Endothelial cell of umbilical vein (primary cell): ENCODE data around the gene CCDC85B.

Experiments
- EZH2 ChIP-seq: IDR thresholded peaks from 2 replicates; pipeline ENCODE4 v1.6.1; 2012; ENCODE audit warnings: borderline replicate concordance, low read depth, mild to moderate bottlenecking, moderate library complexity, low read length, inconsistent platforms; ENCODE audit not compliant: severe bottlenecking
- FOS ChIP-seq: IDR thresholded peaks from 2 replicates; pipeline ENCODE4 v1.6.1; 2011; ENCODE audit warnings: mild to moderate bottlenecking, low read length, moderate library complexity, borderline replicate concordance; ENCODE audit not compliant: insufficient read depth
- JUN ChIP-seq: IDR thresholded peaks from 2 replicates; pipeline ENCODE4 v1.6.1; 2011; ENCODE audit warnings: borderline replicate concordance, low read depth; ENCODE audit not compliant: insufficient read length, insufficient read depth
- MYC ChIP-seq: IDR thresholded peaks from one replicate; pipeline ENCODE4 v1.6.1; 2011; ENCODE audit warnings: mild to moderate bottlenecking, low read depth, low read length
- POLR2A ChIP-seq: IDR thresholded peaks from 2 replicates; pipeline ENCODE4 v1.6.1; 2012; ENCODE audit warnings: low read depth, mild to moderate bottlenecking, control low read depth, low read length
- POLR2AphosphoS5 ChIP-seq: IDR thresholded peaks from 2 replicates; pipeline ENCODE4 v1.6.1; 2012; ENCODE audit warnings: low read depth, mild to moderate bottlenecking, control low read depth, low read length, moderate library complexity; ENCODE audit not compliant: insufficient read depth
- TF ChIP-seq, protein P1 (sequence below): IDR thresholded peaks from 2 replicates; pipeline ENCODE4 v1.6.1; 2011; ENCODE audit not compliant: insufficient read depth, insufficient read length
- TF ChIP-seq, protein P2 (sequence below), 2 donors: IDR thresholded peaks; 1 replicate in 1 of 2; 2 replicates in 1 of 2; pipeline ENCODE4 v1.5.1; 2011; ENCODE audit warnings: low read length in 2 of 2, mild to moderate bottlenecking in 2 of 2, moderate library complexity in 2 of 2, control low read depth in 1 of 2, inconsistent platforms in 1 of 2, low read depth in 1 of 2; ENCODE audit not compliant: insufficient read depth in 1 of 2; ENCODE audit errors: extremely low read depth in 1 of 2

DNA sequence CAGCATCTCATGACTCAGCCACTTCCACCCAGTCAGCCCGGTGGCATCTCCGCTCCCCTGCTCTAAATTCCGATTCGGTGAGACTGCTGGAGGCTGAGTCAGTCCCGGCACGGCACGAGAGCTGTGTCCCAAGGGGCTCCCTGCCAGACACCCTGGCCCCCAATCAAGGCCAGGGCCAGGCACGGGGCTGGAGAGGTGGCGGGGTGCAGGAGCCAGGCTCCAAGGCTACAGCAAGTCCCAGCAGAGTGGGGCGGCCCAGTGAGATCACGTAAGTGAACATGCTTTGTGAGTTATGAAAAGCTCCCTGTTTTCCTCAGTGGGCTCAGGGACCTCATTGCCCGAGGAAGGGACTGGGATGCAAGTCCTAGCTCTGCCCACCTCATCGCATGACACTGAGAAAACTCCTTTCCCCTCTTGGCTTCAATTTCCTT is 25.4 kb downstream of the CCDC85B start:
- TF ChIP-seq, protein P1, sequence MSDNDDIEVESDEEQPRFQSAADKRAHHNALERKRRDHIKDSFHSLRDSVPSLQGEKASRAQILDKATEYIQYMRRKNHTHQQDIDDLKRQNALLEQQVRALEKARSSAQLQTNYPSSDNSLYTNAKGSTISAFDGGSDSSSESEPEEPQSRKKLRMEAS, result no peak
- TF ChIP-seq, protein P2, sequence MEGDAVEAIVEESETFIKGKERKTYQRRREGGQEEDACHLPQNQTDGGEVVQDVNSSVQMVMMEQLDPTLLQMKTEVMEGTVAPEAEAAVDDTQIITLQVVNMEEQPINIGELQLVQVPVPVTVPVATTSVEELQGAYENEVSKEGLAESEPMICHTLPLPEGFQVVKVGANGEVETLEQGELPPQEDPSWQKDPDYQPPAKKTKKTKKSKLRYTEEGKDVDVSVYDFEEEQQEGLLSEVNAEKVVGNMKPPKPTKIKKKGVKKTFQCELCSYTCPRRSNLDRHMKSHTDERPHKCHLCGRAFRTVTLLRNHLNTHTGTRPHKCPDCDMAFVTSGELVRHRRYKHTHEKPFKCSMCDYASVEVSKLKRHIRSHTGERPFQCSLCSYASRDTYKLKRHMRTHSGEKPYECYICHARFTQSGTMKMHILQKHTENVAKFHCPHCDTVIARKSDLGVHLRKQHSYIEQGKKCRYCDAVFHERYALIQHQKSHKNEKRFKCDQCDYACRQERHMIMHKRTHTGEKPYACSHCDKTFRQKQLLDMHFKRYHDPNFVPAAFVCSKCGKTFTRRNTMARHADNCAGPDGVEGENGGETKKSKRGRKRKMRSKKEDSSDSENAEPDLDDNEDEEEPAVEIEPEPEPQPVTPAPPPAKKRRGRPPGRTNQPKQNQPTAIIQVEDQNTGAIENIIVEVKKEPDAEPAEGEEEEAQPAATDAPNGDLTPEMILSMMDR (IDR thresholded peaks at IDR 0.05; ENCODE audit: extremely low read depth in 1 of 2, insufficient read depth in 1 of 2, low read depth in 1 of 2, low read length in 2 of 2), result no peak
- peak; percentile 72 for TF ChIP-seq POLR2A
- peak; percentile 99 for TF ChIP-seq POLR2AphosphoS5
- TF ChIP-seq MYC, result peak; percentile 21
- TF ChIP-seq EZH2, result no peak
- TF ChIP-seq JUN, result peak; percentile 97
- peak; percentile 100 for TF ChIP-seq FOS
